NCI-H2081 treated with DMSO at 0.1 percent for 48 hours (cell line): ENCODE results near the gene IL9R.
"Not testable (repeated sequence)": the region's sequence is repeated elsewhere in the genome, so short reads cannot be mapped to it uniquely, and the experiment has no call there.

ENCODE experiments used
- DNase-seq: peaks from one replicate; lab custom pipeline; 2025; lab: John Stamatoyannopoulos, UW

The IL9R gene

GRCh38 chrX:155997436-155997835 is at the start of gene IL9R:
IL9R (plus strand) TSS chrX:155997696; CDS start chrX:155997760, 64 bp downstream.
- DNase-seq, result no peak

- no peak for DNase-seq
These were observed 48.4 kb upstream of the IL9R start for GRCh38 chrX:155949098-155949497.

- DNase-seq, result no peak
These were observed 46.2 kb upstream of the IL9R start for GRCh38 chrX:155951237-155951789.

GRCh38 chrX:155953055-155953454 is 44.4 kb upstream of the IL9R start:
- DNase-seq, result no peak

- DNase-seq, result no peak
These were observed 42.7 kb upstream of the IL9R start for GRCh38 chrX:155954793-155955192.

- no peak for DNase-seq
These were observed 41.4 kb upstream of the IL9R start for GRCh38 chrX:155956099-155956498.

- DNase-seq, result no peak
These were observed 40.8 kb upstream of the IL9R start for GRCh38 chrX:155956649-155957048.

GRCh38 chrX:155957843-155958242 is 39.7 kb upstream of the IL9R start:
- no peak for DNase-seq

- DNase-seq, result no peak
These were observed 38.4 kb upstream of the IL9R start for GRCh38 chrX:155959018-155959587.

- DNase-seq, result no peak
These were observed 34.6 kb upstream of the IL9R start for GRCh38 chrX:155962906-155963305.

- no peak for DNase-seq
These were observed 30.6 kb upstream of the IL9R start for GRCh38 chrX:155966876-155967275.

GRCh38 chrX:155967653-155968325 is 29.7 kb upstream of the IL9R start:
- no peak for DNase-seq

- no peak for DNase-seq
These were observed 29.2 kb upstream of the IL9R start for GRCh38 chrX:155968326-155968661.

- no peak for DNase-seq
These were observed 28.7 kb upstream of the IL9R start for GRCh38 chrX:155968791-155969190.

- DNase-seq, result not testable (repeated sequence)
These were observed 25.8 kb upstream of the IL9R start for GRCh38 chrX:155971658-155972057.

GRCh38 chrX:155972241-155972640 is 25.3 kb upstream of the IL9R start:
- not testable (repeated sequence) for DNase-seq

- DNase-seq, result no peak
These were observed 14.2 kb upstream of the IL9R start for GRCh38 chrX:155983326-155983725.

GRCh38 chrX:155985208-155985607 is 12.3 kb upstream of the IL9R start:
- no peak for DNase-seq

GRCh38 chrX:155986995-155987394 is 10.5 kb upstream of the IL9R start:
- DNase-seq, result not testable (repeated sequence)

- DNase-seq, result no peak
These were observed 8.6 kb upstream of the IL9R start for GRCh38 chrX:155988859-155989258.

GRCh38 chrX:155993421-155993820 is 4.1 kb upstream of the IL9R start:
- DNase-seq, result no peak

GRCh38 chrX:155995321-155995875 is 2.1 kb upstream of the IL9R start:
- DNase-seq, result no peak

GRCh38 chrX:155998116-155998515 is 620 bp downstream of the IL9R start:
- DNase-seq, result no peak
